NCI-H1092 treated with DMSO at 0.1 percent for 48 hours (cell line): Measurements from ENCODE around the gene EPHA6.
A peak's percentile ranks its signal among the peaks of the same experiment; 100 is the strongest.

ENCODE experiments used
- DNase-seq: peaks from one replicate; lab custom pipeline; 2025; lab: John Stamatoyannopoulos, UW

The EPHA6 gene

DNA sequence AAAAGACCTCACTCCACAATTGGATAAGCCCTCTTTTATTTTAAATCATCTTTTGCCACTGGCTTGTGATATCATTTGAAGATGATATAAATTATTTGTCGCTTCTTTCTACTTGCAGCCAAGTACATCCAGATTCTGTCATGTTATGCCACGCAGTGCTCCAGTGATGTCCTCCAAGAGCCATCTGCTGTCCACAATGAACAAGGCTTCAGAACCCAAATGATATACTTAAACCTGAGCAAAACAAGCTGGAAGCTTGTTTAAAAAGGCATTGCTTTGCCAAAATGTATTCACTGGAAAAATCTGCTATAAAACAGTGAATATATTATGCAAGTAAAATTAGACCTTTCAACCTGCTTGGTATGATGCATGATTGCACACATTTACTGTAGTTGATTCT lies 891.4 kb downstream of the EPHA6 start:
- DNase-seq, result no peak

DNA sequence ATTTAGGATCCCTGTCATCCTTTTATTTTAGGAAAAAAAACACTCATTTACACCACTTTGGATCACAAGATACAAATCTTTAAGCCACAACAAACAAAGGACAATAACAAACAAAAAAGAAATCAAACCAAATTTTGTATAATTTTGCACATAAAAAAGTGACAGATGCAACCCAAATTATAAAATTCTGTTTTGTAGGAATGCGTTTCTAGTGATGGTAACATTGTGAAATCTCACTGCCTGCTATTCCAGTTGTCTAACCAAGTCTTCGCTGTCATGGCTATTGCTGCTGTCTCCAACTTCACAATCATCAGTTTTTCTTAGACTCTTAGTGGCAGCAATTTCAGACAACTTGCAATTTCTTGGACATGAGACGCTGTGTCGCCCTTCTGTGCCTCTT lies 891.8 kb downstream of the EPHA6 start:
- DNase-seq, result no peak

DNA sequence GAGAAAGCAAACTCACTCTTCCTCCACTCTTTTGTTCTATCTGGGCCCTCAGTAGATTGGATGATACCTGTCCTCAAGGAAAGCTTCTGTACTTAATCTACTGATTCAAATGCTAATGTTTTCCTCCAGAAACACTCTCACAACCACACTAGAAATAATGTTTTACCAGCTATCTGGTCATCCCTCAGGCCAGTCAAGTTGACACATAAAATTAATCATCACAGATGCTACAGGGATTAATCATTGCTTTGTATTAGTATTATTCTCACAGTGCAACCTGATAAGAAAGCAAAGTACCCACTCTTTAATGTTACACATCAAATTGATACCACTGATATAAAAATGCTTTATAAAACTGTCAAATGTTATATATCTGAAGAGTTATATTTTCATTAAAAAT lies 897.3 kb downstream of the EPHA6 start:
- no peak for DNase-seq

DNA sequence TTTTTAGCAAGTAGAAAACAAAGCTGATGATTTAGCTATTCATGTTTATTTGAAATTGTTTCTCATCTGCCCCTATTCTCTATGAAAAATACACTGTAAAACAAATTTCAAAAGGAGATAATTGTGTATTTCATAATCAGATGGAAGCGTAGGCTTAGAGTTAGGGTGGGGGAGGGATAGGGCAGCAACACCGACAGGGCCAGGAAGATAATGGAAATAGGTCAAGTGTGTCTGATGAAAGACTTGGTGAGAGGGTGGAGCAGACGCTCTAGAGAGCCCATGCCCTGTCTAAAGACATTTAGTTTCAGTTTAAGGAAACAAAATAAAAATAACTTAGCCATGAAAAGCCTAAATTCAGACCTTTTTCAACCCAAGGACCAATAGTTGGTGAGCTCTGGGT lies 898.5 kb downstream of the EPHA6 start:
- DNase-seq, result peak; percentile 16

DNA sequence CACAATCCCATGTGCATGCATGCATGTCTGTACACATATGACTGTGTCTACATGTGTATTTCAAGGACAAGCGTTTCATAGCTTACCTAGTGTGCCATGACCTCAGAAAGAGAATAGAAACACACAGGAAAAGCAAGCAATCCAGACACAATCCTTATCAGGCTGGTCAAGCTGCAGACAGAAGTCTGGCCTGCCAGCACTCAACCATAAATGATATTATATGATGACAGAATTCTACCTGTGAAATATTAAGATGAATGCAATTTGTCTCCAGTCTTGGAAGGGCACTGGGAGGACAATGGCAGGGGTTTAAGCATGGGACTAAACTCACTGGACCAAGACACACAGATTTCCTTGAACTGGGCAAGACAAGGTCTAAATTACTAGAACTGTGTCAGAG lies 899.2 kb downstream of the EPHA6 start:
- no peak for DNase-seq

DNA sequence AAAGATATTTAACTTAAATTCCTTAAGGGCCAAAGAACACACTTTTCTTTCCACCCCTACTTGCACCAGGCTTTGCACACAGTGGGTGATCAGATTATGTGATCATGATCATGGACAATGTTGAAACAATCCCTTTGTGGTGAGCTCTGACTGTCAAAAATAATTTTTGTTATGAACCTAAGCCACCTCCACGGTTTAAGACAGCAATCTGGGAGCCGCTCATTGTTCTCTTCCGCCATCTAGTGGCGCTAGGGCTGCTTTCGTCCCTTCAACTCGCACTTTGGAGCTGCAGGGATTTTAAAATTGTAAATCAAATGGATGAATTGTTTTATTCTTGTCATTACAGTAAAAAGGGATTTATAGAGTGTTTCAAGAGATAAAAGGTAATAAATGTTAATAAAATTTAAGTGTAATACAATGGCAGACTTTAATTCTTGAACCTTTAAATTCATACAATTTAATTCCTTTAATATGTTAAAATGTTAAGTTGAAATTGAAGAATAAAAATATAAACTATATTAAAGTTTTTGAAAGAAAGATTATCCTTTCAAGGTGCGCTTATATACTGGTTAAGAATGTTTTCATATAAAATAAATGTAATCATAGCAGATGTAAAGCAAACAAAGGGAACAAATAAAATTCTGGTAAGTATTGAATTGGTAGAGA lies 904.9 kb downstream of the EPHA6 start:
- peak; percentile 74 for DNase-seq

DNA sequence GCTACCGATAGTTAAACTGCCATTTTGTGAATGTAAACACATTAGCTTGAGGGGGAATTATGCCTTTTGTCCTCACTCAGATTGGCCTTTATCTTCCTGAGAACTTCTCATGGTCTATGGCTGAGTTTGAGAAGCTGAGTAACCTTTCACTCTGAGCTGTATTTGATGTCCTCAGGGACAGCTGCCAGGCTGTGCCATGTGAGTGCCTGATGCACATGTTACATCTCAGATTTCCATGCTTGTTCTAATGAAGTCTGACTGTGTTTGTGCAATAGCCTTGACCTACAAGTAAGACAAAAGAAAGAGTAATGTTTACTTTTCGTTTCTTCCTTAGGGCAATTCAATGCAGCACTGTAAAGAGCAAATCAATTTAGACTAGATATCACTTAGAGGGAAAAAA lies 906.0 kb downstream of the EPHA6 start:
- DNase-seq, result peak; percentile 44

DNA sequence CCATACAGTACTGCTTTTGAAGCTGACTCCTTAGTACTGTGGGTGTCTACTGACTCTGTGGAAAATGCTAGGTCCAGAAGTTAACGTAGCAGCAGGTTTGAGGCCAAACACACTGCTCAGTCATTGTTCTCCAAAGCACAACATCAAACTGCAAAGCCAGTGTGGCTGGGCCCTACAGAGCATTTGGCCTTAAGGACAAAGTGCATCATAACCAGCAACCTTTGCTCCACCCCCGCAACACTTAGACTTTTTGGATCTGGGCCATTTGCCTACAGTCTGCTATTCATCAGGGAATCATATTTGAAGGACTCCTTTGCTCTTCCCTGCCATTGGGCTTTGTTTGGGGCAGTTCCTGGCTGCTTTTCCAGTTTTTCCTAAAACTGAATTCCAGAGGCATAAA lies 907.1 kb downstream of the EPHA6 start:
- no peak for DNase-seq

DNA sequence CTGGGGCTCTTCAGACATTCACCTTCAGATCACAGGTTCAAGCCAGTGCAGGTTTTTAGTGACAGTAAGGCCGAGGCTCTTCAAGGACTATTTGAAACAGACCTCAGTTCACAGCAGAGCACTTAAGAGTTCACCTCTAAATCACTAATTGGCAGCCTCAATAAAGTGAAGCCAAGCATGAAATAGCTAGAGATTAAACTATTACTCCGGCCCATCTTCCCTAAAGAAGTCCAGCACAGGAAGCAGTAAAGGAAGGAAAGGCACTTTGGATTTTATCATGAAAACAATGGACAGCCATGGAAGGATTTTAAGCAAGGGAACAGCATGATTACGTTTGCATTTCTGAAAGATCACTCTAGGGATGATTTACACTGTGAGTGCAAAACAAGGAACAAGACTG lies 922.5 kb downstream of the EPHA6 start:
- DNase-seq, result no peak

DNA sequence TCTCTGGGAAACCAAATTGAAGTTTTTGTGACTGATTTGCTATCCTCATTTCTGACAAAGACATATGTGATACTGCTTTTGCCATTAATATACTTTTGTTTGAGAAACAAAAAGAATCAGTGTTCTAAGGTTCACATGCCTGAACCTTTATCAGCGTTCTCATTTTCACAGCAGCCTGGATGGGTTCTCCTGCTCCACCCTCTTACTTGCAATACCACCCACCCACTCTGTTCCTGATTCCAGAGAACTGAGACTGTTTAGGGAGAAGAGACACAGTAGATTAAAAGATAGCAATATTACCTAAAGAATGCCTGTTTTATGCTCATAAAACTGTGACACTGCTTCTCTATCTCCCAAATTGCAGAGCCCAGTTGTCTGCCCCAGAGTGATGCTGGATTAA lies 924.4 kb downstream of the EPHA6 start:
- no peak for DNase-seq

DNA sequence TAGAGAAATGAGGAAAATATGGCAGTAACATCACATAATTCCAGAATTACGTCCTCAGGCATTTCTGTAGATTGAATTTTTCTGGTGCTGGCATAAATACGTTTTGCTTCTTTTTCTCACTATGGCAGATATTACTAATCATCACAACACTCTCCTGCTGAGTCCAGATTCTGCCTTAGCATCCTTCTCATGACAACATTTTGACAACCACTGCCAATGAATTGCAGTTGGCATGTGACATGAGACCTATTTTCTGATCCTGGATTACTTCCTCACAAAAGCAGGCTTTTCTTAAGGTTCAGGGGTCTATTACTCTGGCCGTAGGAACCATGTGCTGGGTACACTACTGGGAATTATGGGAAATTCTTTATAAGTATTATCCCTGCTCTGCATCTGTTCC lies 927.6 kb downstream of the EPHA6 start:
- no peak for DNase-seq

DNA sequence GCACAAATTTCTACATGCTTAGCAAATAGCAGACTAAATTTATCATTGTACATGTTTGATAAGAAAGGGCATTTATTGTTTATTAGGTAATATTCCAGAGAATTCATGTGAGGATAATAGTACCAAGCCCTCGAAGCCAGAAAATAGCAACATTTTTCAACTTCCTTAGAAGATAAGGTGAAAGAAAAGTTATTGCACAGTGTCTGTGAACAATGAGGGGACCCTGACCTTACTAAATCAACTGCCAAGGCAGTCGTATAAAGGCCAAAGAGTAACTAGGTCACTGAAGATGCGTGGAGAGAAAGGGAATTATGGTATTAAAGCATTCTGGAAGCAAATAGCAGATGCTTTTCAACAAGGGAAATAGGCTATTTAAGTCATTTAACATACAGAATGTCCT lies 929.9 kb downstream of the EPHA6 start:
- no peak for DNase-seq

DNA sequence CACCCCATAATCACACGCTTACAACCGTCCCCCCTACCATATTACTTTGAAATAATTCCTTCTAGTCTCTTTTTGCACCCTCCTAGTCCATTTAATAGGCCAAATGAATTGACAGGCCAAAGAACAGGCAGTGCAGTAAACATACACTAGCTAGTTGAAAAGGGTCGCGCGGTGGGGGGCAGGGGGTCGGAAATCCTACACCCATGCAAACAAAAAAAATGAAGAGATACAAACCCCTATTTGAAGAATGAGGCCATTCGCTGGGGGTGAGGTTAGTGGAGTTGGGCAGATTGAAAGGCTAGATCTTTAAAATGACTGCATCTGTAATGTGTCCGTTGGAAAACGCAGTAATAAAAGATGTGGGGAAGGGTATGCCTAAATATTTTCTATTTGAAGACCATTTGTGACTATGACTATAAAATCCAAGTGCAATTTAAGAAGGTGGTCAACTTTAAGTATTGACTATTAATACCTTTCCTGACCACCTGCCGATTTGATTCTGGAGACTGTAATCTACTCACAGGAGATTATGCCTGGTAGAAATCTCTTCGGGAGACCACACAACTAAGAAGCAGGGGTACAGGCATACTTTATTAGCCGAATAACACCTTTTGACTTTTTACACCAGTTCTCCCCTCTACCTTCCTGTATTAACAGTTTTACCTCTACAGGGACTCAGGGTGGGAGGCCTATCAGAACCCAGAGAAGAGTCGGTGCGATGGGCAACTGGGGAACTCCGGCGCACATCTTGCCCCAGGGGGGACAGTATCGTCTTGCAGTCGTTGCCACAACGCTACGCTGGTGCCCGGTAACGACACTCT lies 949.4 kb downstream of the EPHA6 start:
- no peak for DNase-seq

DNA sequence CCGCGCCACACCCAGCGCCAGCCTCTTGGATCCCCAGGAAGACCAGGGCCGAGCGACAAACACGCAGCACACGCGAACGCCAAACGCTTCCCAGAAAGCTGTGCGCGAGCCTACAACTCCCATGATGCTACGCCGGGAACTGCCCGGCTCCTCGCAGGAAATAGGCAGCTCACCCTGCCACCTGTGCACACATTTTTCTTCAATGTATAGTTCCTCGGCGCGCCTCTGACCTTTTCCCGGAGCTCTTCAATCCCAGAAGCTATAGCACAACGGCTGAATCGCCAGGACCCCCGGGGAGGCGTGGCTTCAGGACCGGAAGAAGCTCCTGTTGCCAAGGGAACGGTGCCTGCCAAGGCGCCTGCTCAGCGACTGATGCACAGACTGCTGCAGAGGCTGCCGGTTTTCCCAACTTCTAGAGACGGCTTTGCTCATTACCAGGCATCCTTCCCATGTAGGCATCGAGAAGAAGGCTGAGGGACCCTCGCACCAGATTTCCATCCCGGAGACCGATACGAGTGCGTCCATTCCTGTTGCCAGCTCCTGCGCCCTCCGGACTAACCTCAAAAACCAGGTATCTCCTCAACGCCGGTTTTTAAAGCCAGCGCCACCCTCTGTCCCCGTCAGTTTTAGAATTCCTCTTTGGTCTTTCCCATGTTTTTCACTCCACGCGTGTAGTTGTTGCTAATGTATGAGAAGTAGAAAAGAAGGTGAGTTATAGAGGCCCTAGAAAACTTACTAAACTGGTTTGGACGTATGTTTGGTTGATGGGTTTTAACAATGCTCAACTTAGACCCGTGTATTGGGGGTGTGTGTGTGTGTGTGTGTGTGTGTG lies 950.2 kb downstream of the EPHA6 start, which contains the start of gene ARL6:
Gene ARL6 (plus strand): TSS at position 352 of the 832 bp plus-strand sequence. CDS start 3,350 bp downstream, outside the sequence.
- DNase-seq, result peak; percentile 95

DNA sequence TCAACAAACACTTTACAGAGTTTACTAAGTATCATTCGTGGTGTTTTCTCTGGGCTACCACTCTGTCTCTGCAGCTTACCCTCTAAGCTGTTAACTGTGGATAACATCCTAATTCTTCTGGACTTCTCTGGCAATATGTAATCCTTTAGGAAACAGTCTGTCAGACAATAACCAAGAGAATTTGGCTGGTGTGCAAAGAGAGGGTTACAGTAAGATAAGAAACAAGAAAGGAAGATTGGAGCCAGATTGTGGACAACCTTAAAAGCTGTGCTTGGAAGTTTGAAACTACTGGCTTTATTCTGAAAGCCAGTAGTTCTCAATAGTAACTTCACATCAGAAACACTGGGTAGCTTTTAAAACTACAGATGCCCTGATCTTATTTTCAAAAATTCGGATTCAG lies 950.9 kb downstream of the EPHA6 start:
- no peak for DNase-seq

DNA sequence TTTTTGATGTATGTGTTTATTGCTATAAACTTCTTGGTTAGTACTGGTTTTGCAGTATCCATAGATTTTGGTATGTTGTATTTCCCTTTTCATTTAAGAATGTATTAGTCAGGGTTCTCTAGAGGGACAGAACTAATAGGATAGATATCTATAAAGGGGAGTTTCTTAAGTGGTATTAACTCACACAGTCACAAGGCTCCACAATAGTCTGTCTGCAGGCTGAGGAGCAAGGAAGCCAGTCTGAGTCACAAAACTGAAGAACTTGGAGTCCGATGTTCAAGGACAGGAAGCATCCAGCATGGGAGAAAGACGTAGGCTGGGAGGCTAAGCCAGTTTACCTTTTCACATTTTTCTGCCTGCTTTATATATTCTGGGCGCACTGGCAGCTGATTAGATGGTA lies 958.5 kb downstream of the EPHA6 start:
- no peak for DNase-seq

DNA sequence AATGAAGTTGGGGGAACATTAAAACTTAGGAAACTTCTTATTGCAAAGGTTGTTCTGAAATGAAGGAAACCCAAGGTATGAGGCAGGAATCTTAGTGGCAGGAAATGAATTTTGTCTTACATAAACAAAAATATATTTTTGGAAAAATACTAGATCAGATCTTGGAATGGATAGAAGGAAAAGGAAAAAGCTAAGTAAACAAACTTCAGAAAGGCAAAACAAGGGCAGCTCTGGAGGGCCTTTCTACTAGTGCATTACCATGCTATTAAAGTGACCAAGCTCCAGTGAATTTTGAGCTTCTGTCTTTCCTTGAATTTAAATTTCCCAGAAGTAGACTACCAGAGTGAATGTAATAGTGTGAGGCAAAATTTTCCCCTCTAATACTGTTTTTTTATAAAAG lies 963.8 kb downstream of the EPHA6 start:
- no peak for DNase-seq

DNA sequence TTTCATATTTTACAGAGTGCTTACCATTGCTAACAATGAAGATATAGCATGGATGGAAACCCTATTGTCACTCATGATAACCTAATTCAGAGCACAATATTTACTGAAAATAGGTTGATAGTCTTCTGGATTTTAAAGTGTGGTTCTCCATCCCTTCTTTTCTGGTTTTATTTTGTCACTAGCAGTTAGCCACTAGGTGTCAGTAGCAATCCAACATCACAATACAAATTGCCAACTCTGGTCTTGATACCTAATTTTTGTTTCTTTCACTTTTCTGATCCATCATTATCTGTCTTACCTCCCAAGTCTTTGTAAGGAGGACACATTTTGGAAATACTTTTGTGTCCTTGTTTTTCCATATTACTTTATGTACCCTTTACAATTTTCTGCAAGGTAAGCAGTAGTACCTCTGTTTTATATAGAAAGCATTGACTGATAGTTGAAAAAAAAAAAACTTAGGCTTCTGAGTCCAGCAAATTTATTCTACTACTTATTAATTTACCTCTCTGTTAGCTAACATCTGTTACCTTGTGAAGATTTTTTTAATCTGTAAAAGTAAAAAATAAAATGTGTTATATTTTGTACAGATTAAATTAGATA lies 979.1 kb downstream of the EPHA6 start:
- DNase-seq, result peak; percentile 71

DNA sequence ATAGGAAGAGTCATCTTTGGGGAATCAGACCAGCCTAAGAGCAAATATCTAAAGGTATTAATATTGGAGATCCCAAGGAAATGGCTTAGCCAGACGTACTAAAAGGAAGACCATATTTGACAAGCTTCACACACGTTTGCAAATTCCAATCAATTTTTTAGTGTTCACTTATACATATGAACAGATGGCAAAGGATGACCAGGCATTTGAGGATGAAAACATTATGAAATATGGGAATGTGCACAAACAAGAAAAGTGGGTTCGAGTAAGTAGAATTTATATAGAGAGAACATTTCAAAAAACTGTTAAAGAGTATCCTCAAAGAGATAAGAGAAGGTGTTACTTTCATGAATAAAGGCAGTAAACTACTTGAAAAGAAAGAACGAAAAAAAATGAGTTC lies 981.6 kb downstream of the EPHA6 start:
- DNase-seq, result no peak
